ENCODE measurements around the gene ZNF142. TPM values are rescaled to one million over a fixed set of nuclear protein-coding genes. Genes with fewer than 3 reads are reported as not detected.
A peak's percentile ranks its signal among the peaks of the same experiment; 100 is the strongest.

The ZNF142 gene
- total RNA-seq, 1 donor from 2014 or later: 21.3 TPM

- DNase-seq (ENCODE audit: low spot score): no peak
- intact Hi-C loops (cut with DNase I): loop anchor here (10.0 kb wide), 1 partner anchor 251 kb away; no protein-coding TSS in a partner anchor
Observed at GRCh38 chr2:218655751-218656150, 3.7 kb downstream of the ZNF142 start.

- intact Hi-C loops (cut with DNase I): loop anchor here (5.0 to 10.0 kb wide), 2 partner anchors 81 to 354 kb away; partner anchors contain the start of genes CNOT9, TMBIM1 and USP37
- DNase-seq (ENCODE audit: low spot score): no peak
Observed at GRCh38 chr2:218648787-218649100, 10.7 kb downstream of the ZNF142 start.

- intact Hi-C loops (cut with DNase I): loop anchor here (5.0 to 10.0 kb wide), 2 partner anchors 81 to 353 kb away; partner anchors contain the start of genes CNOT9, TMBIM1 and USP37
Observed at GRCh38 chr2:218648088-218648786, 11.2 kb downstream of the ZNF142 start.

GRCh38 chr2:218645126-218645525 is 14.3 kb downstream of the ZNF142 start:
- intact Hi-C loops (cut with DNase I): loop anchor here (5.0 to 10.0 kb wide), 2 partner anchors 78 to 350 kb away; partner anchors contain the start of genes CNOT9, TMBIM1 and USP37
- no peak for DNase-seq (ENCODE audit: low spot score)

More at GRCh38 chr2:218648088-218648786, 11.2 kb downstream of the ZNF142 start:
- no peak for DNase-seq (ENCODE audit: low spot score)

GRCh38 chr2:218644721-218645120 is 14.7 kb downstream of the ZNF142 start:
- intact Hi-C loops (cut with DNase I): loop anchor here (5.0 to 10.0 kb wide), 2 partner anchors 77 to 350 kb away; partner anchors contain the start of genes CNOT9, TMBIM1 and USP37

GRCh38 chr2:218643751-218644310 is 15.6 kb downstream of the ZNF142 start:
- DNase-seq (ENCODE audit: low spot score): no peak
- intact Hi-C loops (cut with DNase I): loop anchor here (10.0 kb wide), 1 partner anchor 349 kb away; the partner anchor contains the start of gene TMBIM1

More at GRCh38 chr2:218644721-218645120, 14.7 kb downstream of the ZNF142 start:
- no peak for DNase-seq (ENCODE audit: low spot score)

- intact Hi-C loops (cut with DNase I): loop anchor here (10.0 kb wide), 1 partner anchor 348 kb away; the partner anchor contains the start of gene TMBIM1
- no peak for DNase-seq (ENCODE audit: low spot score)
Observed at GRCh38 chr2:218642786-218643185, 16.6 kb downstream of the ZNF142 start.

GRCh38 chr2:218642121-218642656 is 17.2 kb downstream of the ZNF142 start:
- intact Hi-C loops (cut with DNase I): loop anchor here (10.0 kb wide), 1 partner anchor 347 kb away; the partner anchor contains the start of gene TMBIM1
- no peak for DNase-seq (ENCODE audit: low spot score)

GRCh38 chr2:218638372-218638771 is 21.1 kb downstream of the ZNF142 start:
- intact Hi-C loops (cut with DNase I): no loop called here

GRCh38 chr2:218635719-218636118 is 23.7 kb downstream of the ZNF142 start:
- DNase-seq (ENCODE audit: low spot score): no peak
- intact Hi-C loops (cut with DNase I): no loop called here

More at GRCh38 chr2:218638372-218638771, 21.1 kb downstream of the ZNF142 start:
- no peak for DNase-seq (ENCODE audit: low spot score)

- no peak for DNase-seq (ENCODE audit: low spot score)
- intact Hi-C loops (cut with DNase I): no loop called here
Observed at GRCh38 chr2:218631837-218632236, 27.6 kb downstream of the ZNF142 start.

GRCh38 chr2:218627939-218628338 is 31.5 kb downstream of the ZNF142 start:
- intact Hi-C loops (cut with DNase I): no loop called here
- DNase-seq (ENCODE audit: low spot score): no peak

GRCh38 chr2:218626369-218626768 is 33.1 kb downstream of the ZNF142 start:
- intact Hi-C loops (cut with DNase I): no loop called here
- DNase-seq (ENCODE audit: low spot score): no peak

- intact Hi-C loops (cut with DNase I): no loop called here
- DNase-seq (ENCODE audit: low spot score): no peak
Observed at GRCh38 chr2:218623366-218623705, 36.1 kb downstream of the ZNF142 start.

GRCh38 chr2:218622606-218623365 is 36.6 kb downstream of the ZNF142 start:
- intact Hi-C loops (cut with DNase I): no loop called here

GRCh38 chr2:218621007-218621406 is 38.4 kb downstream of the ZNF142 start:
- intact Hi-C loops (cut with DNase I): no loop called here
- DNase-seq (ENCODE audit: low spot score): no peak

More at GRCh38 chr2:218622606-218623365, 36.6 kb downstream of the ZNF142 start:
- no peak for DNase-seq (ENCODE audit: low spot score)

GRCh38 chr2:218618102-218618860 is 41.1 kb downstream of the ZNF142 start:
- intact Hi-C loops (cut with DNase I): no loop called here

GRCh38 chr2:218615868-218616315 is 43.5 kb downstream of the ZNF142 start:
- DNase-seq (ENCODE audit: low spot score): peak; percentile 64

More at GRCh38 chr2:218618102-218618860, 41.1 kb downstream of the ZNF142 start:
- DNase-seq (ENCODE audit: low spot score): no peak

More at GRCh38 chr2:218615868-218616315, 43.5 kb downstream of the ZNF142 start:
- intact Hi-C loops (cut with DNase I): no loop called here

Data from cardiac septum (tissue), 1 donor.